ENCODE results near the gene DHDDS. TPM values are rescaled to one million over a fixed set of nuclear protein-coding genes. Genes with fewer than 3 reads are reported as not detected.

DHDDS gene
- total RNA-seq, 2 donors from 2014 or later: 28.9 to 39.0 TPM

- no peak overlapping the region for H3K4me3 ChIP-seq
- no peaks in the 10 kb centered on the region for H3K4me1 ChIP-seq (replicated peaks)
- WGBS: 93% methylated on average over 1 of the region's 1 CpG
- no peak for DNase-seq (ENCODE audit: low spot score)
- no peaks in the 10 kb centered on the region for H3K9me3 ChIP-seq
- H3K27ac ChIP-seq: no peak overlapping the region
- H3K27me3 ChIP-seq (replicated peaks; ENCODE audit: insufficient read depth): no peaks in the 10 kb centered on the region
- intact Hi-C loops (cut with DNase I): loop anchor here (5.0 kb wide), 1 partner anchor 43 kb away; the partner anchor contains the start of gene DHDDS
- H3K36me3 ChIP-seq: peaks cover 5 to 6% of the 10 kb centered on the region in 2 donors
- TF ChIP-seq POLR2A (IDR thresholded peaks at IDR 0.05) (no peak), POLR2AphosphoS5 (IDR thresholded peaks at IDR 0.05) (no peak), CTCF (IDR thresholded peaks at IDR 0.05) (no peak)
Measured at GRCh38 chr1:26474818-26475217, 42.7 kb downstream of the DHDDS start.

GRCh38 chr1:26475989-26476388 is 43.9 kb downstream of the DHDDS start:
- no peaks in the 10 kb centered on the region for H3K9me3 ChIP-seq

GRCh38 chr1:26476958-26477357 is 44.8 kb downstream of the DHDDS start:
- no peak for DNase-seq (ENCODE audit: low spot score)
- no peaks in the 10 kb centered on the region for H3K4me1 ChIP-seq (replicated peaks)
- H3K27me3 ChIP-seq (replicated peaks; ENCODE audit: insufficient read depth): no peaks in the 10 kb centered on the region
- H3K27ac ChIP-seq: no peak overlapping the region
- no peak overlapping the region for H3K4me3 ChIP-seq
- 83% methylated on average over 4 of the region's 4 CpGs for WGBS
- peaks cover 5 to 6% of the 10 kb centered on the region in 2 donors for H3K36me3 ChIP-seq
- TF ChIP-seq POLR2A (IDR thresholded peaks at IDR 0.05) (no peak), POLR2AphosphoS5 (IDR thresholded peaks at IDR 0.05) (no peak), CTCF (IDR thresholded peaks at IDR 0.05) (no peak)
- intact Hi-C loops (cut with DNase I): no loop called here
- H3K9me3 ChIP-seq: no peaks in the 10 kb centered on the region

More at GRCh38 chr1:26475989-26476388, 43.9 kb downstream of the DHDDS start:
- no peak overlapping the region for H3K27ac ChIP-seq
- H3K27me3 ChIP-seq (replicated peaks; ENCODE audit: insufficient read depth): no peaks in the 10 kb centered on the region
- no peak for DNase-seq (ENCODE audit: low spot score)
- intact Hi-C loops (cut with DNase I): no loop called here
- peaks cover 5 to 6% of the 10 kb centered on the region in 2 donors for H3K36me3 ChIP-seq
- H3K4me3 ChIP-seq: no peak overlapping the region
- 68% methylated on average over 3 of the region's 3 CpGs for WGBS
- TF ChIP-seq CTCF (IDR thresholded peaks at IDR 0.05) (no peak), POLR2AphosphoS5 (IDR thresholded peaks at IDR 0.05) (no peak), POLR2A (IDR thresholded peaks at IDR 0.05) (no peak)
- H3K4me1 ChIP-seq (replicated peaks): no peaks in the 10 kb centered on the region

- Histone ChIP-seq H3K27me3 (replicated peaks; ENCODE audit: insufficient read depth) (no peaks in the 10 kb centered on the region), H3K9me3 (no peaks in the 10 kb centered on the region), H3K4me1 (replicated peaks) (no peaks in the 10 kb centered on the region), H3K36me3 (peaks cover 5 to 6% of the 10 kb centered on the region in 2 donors), H3K27ac (no peak overlapping the region), H3K4me3 (no peak overlapping the region)
- TF ChIP-seq POLR2A (IDR thresholded peaks at IDR 0.05) (no peak), CTCF (IDR thresholded peaks at IDR 0.05) (no peak), POLR2AphosphoS5 (IDR thresholded peaks at IDR 0.05) (no peak)
- DNase-seq (ENCODE audit: low spot score): no peak
- intact Hi-C loops (cut with DNase I): no loop called here
- WGBS: 81% methylated on average over 8 of the region's 8 CpGs
Measured at GRCh38 chr1:26477446-26478152, 45.5 kb downstream of the DHDDS start.

- TF ChIP-seq CTCF (IDR thresholded peaks at IDR 0.05) (no peak), POLR2AphosphoS5 (IDR thresholded peaks at IDR 0.05) (no peak), POLR2A (IDR thresholded peaks at IDR 0.05) (no peak)
- DNase-seq (ENCODE audit: low spot score): no peak
- H3K9me3 ChIP-seq: no peaks in the 10 kb centered on the region
- WGBS: 78% methylated on average over 3 of the region's 3 CpGs
- H3K27ac ChIP-seq: no peak overlapping the region
- no peaks in the 10 kb centered on the region for H3K4me1 ChIP-seq (replicated peaks)
- intact Hi-C loops (cut with DNase I): no loop called here
- H3K27me3 ChIP-seq (replicated peaks; ENCODE audit: insufficient read depth): no peaks in the 10 kb centered on the region
- H3K36me3 ChIP-seq: peaks cover 5 to 6% of the 10 kb centered on the region in 2 donors
- H3K4me3 ChIP-seq: no peak overlapping the region
Measured at GRCh38 chr1:26478159-26478558, 46.0 kb downstream of the DHDDS start.

Data from prostate gland (tissue), 2 donors.